Activated CD4-positive, alpha-beta T cell treated with anti-CD3 and anti-CD28 coated beads for 1 hour (primary cell): Measurements from ENCODE around the gene RBP5.

Experiments
- DNase-seq: peaks from one replicate; pipeline ENCODE4 v3.0.0-alpha.2; 2020

Gene RBP5

GRCh38 chr12:7128681-7129286 lies at the start of gene RBP5:
RBP5 (minus strand) TSS chr12:7128889; CDS start chr12:7128775, 114 bp downstream.
- DNase-seq: no peak

DNA sequence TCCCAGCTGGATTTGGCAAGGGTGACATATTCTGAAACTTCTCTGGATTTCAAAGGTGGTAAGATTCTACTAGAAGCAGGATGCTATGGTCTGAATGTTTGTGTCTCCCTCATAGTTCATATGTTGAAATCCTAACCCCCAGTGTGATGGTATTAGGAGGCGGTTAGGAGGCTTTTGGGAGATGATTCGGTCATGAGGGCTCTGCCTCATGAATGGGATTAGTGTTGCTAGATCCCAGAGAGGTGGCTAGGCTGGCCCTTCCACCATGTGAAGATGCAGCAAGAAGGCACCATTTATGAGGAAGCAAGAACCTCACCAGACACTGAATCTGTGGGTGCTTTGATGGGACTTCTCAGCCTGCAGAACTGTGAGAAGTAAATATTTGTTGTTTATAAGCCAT lies 49.8 kb upstream of the RBP5 start:
- DNase-seq: no peak

DNA sequence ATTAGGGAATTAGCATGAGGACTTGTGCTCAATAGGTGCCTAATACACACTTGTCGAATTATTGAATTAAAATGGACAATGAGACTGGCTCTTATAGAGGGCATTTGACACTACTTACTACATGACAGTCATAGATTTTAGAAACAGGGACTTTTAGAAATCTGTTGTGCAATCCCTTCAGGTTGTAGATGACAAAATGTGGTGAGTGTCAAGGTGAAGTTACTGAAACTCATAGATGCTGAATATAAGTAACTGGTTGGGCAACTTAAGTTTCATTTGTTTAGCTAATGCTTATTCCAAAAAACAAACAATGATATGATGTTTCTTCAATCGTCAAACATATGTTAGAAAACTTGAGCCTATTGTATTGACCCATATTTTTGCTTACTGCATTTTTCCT lies 47.9 kb upstream of the RBP5 start:
- no peak for DNase-seq

DNA sequence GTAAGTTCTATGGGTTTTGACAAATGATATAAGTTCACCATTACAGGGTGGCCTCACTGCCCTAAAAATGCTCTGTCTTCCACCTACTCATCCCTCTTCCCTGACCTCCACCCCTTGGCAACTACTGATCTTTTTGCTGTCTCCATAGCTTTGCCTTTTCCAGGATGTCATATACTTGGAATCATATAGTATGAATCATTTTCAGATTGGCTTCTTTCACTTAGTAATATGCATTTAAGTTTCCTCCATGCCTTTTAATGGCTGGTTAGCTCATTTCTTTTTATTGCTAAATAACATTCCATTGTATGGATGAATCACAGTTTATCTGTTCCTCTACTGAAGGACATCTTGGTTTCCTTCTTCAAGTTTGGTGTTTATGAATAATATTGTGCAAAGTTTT lies 46.8 kb upstream of the RBP5 start:
- no peak for DNase-seq

GRCh38 chr12:7171854-7172253 lies 43.2 kb upstream of the RBP5 start:
- DNase-seq: no peak

DNA sequence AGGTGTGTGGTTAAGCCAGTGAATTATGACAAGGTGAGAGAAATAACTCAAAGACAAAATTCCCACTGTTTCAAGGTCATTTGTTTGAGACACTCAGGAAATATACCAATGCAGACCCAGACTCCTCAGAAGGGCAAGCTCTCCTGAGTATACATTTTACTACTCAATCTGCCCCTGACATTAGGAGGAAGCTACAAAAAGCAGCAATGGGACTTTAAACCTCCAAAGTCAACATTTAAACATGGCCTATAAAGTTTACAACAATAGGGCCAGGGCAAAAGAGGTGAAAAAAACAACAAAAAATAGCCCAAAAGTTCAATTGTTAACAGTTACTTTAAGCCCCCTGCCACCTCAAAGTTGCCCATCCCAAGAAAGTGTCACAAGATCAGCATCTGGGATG lies 41.3 kb upstream of the RBP5 start:
- DNase-seq: no peak

DNA sequence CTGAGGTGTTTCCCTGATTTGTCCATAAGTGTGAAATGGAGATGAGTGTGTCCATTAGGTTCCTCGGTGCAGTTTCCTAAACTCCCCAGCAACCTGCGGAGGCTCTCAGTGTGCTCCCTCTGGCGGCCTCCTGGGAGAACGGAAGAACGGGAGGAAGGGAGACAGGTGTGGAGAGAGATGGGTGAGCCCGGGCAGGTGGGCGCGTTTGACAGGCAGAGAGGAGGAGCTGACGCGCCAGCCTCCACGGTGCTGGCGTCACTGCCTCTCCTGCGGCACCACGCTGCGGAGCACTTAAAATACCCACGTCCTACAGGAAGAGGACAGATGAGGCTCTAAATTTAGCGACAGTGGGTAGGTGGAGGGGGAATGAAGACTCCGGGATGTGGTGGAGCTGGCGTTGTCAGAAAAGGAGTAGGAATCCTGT lies 34.0 kb upstream of the RBP5 start:
- no peak for DNase-seq

DNA sequence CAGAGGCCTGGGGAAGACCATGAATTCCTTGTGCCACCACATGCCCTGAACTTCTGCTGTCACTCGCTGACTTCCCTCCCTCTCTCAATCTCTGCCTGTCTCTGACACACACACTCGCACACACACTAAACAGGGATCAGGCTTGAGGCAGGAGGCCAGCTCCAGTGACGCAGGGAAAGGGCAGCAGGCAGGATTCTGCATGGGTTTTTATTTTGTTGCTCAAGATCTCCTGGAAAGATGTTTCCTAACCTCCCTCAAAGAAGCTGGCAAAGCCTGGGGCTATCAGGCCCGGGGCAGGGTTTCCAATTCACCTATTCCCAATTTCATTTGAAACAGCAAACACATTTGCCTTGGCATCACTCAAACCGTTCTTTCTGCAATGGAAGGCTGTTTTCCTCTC lies 33.1 kb upstream of the RBP5 start:
- DNase-seq: no peak

GRCh38 chr12:7161327-7161726 lies 32.6 kb upstream of the RBP5 start:
- no peak for DNase-seq

DNA sequence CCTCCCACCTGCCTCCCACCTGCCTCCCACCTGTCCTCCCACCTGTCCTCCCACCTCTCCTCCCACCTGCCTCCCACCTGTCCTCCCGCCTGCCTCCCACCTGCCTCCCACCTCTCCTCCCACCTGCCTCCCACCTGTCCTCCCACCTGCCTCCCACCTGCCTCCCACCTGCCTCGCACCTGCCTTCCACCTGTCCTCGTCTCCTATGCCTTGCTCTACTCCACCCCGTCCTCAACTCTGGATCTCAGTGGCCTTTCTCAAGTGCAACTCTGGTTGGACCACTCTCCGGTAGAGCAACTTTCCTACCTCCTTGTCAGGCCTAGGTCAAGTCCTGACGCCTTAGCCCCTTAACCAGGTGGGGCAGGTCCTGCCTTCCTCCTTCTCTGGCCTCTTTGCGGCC lies 31.5 kb upstream of the RBP5 start:
- no peak for DNase-seq

- no peak for DNase-seq
These were observed 30.3 kb upstream of the RBP5 start for GRCh38 chr12:7158781-7159609.

DNA sequence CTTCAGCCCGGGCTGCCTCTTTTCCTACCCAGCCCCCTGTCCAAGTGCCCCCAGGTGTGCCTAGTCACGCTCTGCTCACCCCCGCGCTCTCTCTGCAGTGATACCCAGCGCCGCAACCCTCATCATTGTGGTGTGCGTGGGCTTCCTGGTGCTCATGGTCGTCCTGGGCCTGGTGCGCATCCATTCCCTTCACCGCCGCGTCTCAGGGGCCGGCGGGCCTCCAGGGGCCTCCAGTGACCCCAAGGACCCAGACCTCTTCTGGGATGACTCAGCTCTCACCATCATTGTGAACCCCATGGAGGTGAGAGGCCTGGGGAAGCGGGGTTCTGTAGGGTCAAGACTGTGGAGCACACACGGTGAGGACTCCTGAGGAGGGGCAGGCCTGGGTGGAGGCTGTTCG lies 28.7 kb upstream of the RBP5 start:
- no peak for DNase-seq

GRCh38 chr12:7156259-7157197 lies 27.8 kb upstream of the RBP5 start:
- no peak for DNase-seq

DNA sequence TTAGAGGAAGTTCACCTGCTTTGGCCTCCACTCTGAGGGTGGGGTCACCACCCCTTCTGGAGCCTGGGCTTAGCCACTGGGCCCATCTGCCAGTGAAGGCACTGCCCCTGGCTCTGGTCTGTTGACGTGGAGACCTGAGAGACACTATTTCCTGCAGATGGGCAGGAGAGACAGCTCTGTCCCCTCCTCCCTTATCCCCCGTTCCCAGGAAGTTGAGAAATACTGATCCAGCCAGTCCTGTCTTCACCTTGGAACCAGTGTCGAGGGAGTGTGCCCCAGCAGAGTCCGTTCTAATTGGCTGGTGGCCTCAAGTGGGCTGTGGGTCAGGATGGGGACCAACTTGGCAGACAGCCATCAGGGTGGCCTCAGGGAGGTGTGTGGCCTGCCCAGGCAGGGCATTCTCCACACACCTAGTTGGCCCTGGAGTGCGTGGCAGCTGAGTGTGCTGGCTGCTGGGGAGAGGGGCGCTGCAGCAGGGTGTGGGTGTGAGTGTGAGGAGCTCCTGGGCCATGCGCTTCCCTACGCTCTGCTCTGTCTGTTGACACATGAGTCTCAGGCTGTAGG lies 26.9 kb upstream of the RBP5 start:
- DNase-seq: no peak

DNA sequence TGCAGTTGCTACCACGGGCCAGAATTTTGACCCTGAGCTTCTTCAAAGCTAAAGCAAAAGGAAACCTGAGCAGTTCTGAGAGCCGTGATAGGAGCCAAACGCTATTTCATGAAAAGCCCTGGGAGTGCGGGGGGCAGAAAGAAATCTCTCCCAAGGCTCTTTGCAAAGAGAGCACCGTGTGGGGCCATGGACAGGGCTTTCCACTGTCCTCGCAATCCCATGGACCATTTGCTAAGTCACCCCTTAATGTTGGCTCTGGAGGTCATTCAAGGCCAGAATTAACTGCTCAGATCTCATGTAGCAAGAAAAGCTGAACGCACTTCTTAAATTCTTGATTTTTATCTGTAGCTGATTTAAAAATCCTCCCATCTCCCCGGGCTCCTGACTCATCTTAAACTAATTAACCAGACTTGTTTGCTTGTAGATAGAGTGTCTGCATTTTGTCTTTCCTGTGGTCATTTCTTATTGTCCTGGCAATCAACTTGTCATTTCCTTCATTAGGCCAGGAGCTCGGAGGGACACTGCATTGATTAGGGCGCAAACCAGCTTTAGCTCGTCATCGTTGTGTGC lies 26.3 kb upstream of the RBP5 start:
- DNase-seq: no peak

DNA sequence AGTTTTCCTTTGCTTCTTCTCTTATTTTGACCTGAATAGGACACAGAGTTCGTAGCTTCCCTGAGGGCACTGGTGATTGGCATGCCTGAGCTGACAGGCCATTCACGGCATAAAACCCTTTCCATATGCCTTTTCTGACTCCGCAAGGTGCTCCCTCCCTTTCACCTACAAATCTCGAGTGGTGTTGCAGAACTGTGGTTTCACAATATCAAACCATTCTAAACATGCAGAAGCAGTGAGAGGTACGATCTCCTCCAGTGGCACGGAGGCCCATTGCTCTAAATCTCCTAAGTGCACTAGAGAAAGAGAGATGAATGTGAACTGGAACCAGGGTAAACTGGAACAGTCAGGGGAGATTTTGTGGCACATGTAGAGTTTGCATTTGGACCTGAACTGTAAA lies 25.4 kb upstream of the RBP5 start:
- no peak for DNase-seq

GRCh38 chr12:7152818-7153217 lies 24.1 kb upstream of the RBP5 start:
- DNase-seq: no peak

DNA sequence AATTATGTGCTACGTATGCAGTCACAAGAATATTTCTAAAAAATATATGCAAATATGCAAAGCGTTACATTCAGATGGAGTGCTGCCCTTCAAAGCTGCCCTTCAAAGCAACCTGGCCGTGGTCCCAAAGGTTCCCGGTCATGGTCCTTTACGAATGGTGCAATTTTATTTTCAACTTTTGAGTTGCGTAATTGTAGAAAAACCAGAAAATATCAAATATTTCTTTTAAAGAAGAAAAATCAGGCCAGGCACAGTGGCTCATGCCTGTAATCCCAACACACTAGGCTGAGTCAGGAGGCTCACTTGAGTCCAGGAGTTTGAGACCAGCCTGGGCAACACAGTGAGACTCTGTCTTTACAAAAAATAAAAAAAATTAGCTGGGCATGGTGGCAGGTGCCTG lies 22.8 kb upstream of the RBP5 start:
- DNase-seq: no peak

- DNase-seq: no peak
These were observed 22.2 kb upstream of the RBP5 start for GRCh38 chr12:7150841-7151240.

- DNase-seq: no peak
These were observed 21.7 kb upstream of the RBP5 start for GRCh38 chr12:7150356-7150755.

DNA sequence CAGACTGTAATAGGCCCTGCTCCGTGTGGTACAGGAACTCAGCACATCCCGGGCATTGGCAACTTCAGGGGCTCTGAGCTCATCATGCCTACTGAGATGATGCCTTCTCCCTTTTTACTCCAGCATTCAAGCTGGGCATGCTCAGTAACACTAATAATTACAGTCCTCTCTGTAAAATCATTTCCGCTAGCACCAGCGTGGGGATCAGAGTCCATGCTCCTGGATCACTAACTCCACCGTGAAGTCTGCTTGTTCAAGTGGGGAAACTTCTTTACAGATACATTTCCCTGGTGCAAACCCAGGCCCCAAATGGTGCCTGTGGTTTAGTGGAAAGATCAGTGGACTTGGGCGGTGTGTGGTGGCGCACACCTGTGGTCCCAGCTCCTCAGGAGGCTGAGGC lies 18.2 kb upstream of the RBP5 start:
- DNase-seq: no peak

DNA sequence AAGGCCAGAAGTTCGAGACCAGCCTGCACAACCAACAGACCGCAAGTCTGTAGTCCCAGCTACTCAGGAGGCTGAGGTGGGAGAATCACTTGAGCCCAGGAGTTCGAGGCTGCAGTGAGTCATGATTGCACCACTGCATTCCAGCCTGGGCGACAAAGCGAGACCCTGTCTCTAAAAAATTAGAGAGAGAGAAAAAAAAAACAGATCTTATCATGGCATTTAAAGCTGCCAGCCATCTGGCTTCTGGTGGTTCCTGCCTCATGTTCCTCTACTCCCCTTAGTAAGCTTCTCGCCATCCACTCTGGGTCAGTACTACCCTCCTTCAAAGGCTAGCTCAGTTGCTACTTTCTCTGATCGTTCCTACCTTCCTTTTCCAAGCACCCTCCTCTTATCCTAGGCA lies 17.5 kb upstream of the RBP5 start:
- no peak for DNase-seq

GRCh38 chr12:7145671-7146070 lies 17.0 kb upstream of the RBP5 start:
- DNase-seq: no peak
